HCEC 1CT (cell line): ENCODE data around the gene PFKFB3.
"Not testable (repeated sequence)": the region's sequence is repeated elsewhere in the genome, so short reads cannot be mapped to it uniquely, and the experiment has no call there.

Experiments used
- DNase-seq: peaks from one replicate; pipeline ENCODE4 v3.0.0-alpha.2; 2017

The PFKFB3 gene

GRCh38 chr10:6202684-6203330, at the start of gene PFKFB3:
TSS of gene PFKFB3 (plus strand) at chr10:6202932. CDS start at chr10:6203261, 329 bp downstream.
- DNase-seq = peak; percentile 94

- no peak for DNase-seq
These were observed 48.9 kb upstream of the PFKFB3 start for GRCh38 chr10:6153845-6154244.

- DNase-seq = no peak
These were observed 48.2 kb upstream of the PFKFB3 start for GRCh38 chr10:6154566-6154965.

GRCh38 chr10:6158276-6158675, 44.5 kb upstream of the PFKFB3 start:
- DNase-seq = no peak

DNA sequence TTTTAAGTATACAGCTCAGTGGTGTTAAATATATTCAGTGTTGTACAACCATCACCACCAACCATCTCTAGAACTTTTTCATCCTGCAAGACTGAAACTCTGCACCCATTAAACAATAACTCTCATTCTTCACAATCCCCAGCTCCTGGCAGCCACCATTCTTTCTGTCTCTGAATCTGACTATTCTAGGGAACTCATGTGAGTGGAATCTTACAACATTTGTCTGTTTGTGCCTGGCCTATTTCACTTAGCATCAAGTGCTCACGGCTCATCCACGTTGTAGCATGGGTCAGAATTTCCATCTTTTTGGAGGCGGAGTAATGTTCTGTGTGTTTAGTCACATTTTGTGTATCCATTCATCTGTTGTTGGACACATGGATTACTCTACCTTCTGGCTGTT, 40.8 kb upstream of the PFKFB3 start:
- no peak for DNase-seq

DNA sequence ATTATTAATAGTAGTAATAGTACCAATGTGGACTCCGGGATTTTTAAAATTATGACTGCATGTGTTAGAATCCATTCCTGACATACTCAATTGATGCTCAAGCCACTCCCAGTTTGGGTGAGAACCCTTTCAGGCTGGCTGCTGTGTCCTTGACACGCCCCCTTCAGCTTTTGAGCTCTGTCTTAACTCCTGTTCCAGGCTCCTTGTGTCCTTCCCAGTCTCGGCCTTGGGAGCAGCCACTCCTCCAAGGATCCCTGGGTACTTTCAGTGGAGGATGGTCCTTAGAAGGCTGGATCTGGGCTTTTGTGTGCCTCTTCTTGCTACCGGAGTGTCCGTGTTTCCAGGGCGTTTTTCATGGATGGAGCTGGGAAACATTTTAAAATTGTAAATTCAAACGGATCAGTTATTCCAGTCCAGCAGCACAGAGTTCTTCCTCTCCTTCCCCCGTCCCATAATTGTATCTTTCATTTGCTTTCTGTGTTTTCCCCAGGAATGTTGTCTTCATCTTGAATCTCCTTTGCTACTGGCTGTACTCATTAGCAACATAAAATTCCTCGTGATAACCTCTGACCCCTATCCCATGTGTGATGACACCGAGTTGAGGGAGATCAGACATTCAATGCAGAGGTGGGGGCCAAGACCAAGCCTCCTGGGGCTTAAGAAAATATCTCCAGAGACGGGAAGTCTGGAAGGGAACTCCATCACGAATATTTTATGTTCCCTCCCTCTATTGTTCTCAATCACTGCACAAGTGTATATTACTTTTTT, 40.0 kb upstream of the PFKFB3 start:
- DNase-seq = no peak

DNA sequence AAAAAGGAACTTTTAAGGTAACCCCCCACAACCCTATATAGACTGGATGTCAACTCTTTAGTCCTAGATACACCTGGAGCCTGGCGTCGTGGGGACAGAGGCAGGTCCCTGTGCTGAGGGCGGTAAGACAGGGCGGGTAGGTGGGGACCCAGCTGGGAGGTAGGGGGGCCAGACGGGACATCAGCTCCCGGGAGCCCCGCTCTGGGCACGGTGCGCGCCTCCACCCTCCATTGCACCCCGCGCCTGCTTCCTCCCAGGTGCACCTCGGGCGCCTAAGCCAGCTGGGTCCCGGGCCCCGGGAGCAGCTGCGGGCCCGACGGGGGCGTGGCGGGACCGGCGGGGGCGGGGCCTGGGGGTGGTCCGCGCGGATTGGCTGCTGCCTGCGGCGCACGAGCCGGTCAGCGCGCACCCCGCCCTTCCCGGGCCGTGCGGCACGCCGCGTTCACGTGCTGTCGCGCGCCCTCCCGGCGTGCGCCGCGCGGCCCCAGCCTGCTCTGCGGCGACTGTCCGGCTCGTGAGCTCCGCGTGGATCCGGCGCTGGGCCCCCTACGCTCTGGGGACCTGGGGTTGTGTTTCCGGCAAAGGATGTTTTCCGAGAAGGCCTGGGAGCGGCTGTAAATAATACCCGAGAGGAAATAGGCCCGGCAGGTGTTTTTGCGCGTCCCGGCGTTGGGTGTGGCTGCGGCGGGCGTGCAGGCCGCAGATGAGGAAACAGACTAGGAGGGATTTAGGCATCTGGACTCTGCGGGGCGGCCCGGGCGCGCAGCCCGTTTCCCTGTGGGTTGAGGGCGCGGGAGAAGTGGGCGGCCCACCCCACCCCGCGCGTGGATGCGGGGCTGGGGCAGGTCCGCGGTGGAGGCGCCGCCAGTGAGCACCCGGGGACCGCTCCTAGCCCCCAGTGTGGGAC, 39.1 kb upstream of the PFKFB3 start:
- DNase-seq = peak; percentile 87

- no peak for DNase-seq
These were observed 38.2 kb upstream of the PFKFB3 start for GRCh38 chr10:6164271-6165095.

DNA sequence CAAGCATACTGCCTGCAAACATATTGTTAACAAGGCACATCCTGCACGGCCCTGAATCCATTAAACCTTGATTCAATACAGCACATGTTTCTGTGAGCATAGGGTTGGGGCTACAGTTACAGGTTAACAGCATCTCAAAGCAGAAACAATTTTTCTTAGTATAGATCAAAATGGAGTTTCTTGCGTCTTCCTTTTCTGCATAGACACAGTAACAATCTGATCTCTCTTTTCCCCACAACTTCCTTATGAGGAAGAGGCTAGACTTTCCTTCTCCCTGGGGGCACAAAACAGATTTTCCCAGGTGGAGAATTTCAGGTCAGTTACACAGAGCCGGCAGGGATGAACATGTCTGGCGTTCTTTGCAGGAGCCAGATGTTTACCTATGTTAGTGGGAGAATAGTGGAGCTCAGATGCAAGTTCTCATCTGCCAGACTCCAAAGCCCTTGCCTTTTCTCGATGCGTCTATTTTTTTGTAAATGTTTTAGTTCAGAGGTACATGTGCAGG, 37.5 kb upstream of the PFKFB3 start:
- DNase-seq = no peak

DNA sequence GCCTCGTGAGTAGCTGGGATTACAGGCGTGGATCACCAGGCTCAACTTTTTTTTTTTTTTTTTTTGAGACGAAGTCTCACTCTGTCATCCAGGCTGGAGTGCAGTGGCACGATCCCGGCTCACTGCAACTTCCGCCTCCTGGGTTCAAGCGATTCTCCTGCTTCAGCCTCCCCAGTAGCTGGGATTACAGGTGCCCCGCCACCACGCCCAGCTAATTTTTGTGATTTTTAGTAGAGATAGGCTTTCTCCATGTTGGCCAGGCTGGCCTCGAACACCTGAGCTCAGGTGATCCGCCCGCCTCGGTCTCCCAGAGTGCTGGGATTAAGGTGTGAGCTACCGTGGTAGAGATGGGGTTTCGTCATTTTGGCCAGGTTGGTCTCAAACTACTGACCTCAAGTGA, 36.8 kb upstream of the PFKFB3 start:
- not testable (repeated sequence) for DNase-seq

- no peak for DNase-seq
These were observed 35.3 kb upstream of the PFKFB3 start for GRCh38 chr10:6167456-6167855.

GRCh38 chr10:6168084-6168483, 34.6 kb upstream of the PFKFB3 start:
- no peak for DNase-seq

DNA sequence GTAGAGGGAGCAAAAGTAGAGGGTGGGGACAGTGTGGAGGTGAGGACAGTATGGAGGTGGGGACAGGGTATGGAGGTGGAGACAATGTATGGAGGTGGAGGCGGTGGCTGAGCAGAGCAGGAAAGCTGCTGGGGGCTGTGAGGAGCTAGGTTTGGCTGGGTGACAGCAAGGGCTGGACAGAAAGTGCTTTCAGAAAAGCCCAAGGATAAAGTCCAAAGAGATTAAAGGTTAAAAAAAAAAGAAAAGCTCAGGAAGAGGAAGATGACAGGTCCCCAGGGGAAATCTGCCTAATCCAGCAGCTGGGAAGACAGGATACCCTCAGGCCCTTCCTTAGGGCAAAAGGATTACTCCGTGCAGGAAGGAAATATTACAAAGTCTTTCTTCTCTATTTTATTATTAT, 32.1 kb upstream of the PFKFB3 start:
- no peak for DNase-seq

- peak; percentile 96 for DNase-seq
These were observed 30.6 kb upstream of the PFKFB3 start for GRCh38 chr10:6171881-6172695.

DNA sequence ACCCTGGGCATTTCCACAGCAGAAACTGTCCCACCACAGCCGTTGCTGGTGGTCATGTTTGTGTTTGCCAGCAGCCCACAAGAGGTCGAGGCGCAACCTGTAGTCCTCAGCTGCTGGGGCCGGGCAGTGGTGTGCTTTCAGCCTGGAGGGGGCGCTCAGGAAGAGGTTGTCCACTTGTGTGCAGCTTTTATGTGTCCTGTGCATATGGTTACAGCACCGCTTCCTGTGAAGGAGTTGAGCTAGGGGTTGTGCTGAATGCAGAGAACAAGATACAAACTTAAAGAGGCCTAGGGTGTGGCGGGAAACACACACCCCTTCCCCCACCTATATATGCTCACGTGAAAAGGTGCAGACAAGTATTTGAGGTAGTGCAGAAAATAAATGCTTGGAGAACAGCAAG, 29.5 kb upstream of the PFKFB3 start:
- DNase-seq = no peak

GRCh38 chr10:6174201-6174874, 28.4 kb upstream of the PFKFB3 start:
- no peak for DNase-seq

DNA sequence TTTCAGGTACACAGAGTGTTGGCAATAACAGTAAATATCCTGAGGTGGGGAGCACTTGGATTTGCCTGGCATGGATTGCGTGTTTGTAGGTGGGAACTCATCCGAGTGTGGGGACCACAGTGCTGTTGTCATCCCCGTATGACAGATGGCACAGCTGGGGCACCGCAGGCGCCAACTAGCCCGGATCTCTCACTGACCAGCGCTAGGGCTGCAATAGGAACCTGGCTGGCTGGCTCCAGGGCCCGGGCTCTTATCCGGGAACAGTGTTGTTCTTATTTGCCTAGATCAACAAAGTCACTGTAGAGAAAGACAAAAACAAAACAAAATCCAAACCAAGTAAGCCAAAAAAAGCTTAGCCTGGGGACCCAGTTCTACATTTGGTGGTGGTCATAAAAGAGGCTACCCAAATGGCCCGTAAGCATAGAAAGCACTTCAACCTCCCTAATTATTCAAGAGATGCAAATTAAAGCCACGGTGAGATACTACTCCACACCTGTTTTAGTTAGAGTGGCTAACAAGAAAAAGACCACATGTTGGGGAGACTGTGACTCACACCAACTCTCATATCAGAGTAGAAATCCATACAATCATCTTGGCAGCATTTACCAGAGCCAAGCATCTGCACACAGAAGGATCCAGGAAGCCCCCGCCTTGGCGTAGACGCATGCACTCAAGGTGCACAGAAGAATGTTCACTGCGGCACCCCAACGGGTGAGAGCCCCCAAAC, 27.2 kb upstream of the PFKFB3 start:
- DNase-seq = no peak

DNA sequence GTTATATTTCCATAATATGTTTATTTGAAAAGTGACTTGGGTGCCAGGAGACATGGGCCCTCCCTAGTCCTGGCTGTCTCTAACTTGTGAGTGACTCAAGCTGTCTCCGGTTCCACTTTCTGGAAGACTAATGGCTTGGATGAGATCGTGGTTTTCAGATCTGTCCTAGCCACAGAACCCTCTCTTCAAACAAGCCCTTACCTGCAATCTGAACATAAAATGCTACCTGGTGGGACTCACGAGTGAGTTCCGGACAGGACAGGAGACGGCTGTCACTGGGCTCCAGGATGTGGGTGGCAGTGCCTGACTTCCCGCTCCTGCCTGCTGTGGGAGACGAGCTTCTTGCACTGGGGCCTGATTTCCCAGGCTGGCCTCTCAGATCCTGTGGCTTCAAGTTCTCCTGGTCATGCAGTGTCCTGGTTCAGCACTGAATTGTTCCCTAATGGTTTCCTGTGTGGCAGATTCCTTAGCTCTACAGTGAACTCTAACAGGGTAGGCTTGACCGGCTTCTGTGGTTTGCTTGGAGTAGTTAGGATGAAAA, 26.0 kb upstream of the PFKFB3 start:
- DNase-seq = no peak

DNA sequence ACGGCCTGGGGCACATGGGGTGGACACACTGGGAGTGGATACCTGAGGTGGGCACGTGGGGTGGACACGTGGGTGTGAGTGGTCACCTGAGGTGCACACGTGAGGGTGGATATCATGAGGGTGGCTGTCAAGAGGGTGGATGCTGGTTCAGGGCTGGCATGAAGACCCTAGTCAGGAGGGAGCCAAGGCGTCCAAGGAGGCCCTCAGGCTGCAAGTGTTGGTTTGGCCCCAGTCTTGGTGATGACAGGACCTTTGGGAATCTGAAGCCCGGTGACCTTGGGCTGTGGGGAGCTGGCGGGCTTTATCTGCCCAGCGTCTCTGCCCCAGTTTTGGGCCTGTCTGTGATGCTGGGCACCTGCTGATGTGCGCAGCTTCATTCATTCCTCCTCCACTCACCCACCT, 24.9 kb upstream of the PFKFB3 start:
- DNase-seq = no peak

- DNase-seq = no peak
These were observed 24.2 kb upstream of the PFKFB3 start for GRCh38 chr10:6178581-6178980.
